Fibroblast of lung (primary cell): Measurements from ENCODE around the gene DTX2.

ENCODE experiments used
- CTCF ChIP-seq, 2 donors: IDR thresholded peaks in 1 of 2; conservative IDR thresholded peaks in 1 of 2; 1 replicate in 1 of 2; 2 replicates in 1 of 2; pipeline ENCODE4 v1.5.1; 2011 to 2012; ENCODE audit warnings: low read length in 2 of 2, control low read depth in 1 of 2, inconsistent platforms in 1 of 2, low read depth in 1 of 2, mild to moderate bottlenecking in 1 of 2
- EZH2 ChIP-seq: IDR thresholded peaks from 2 replicates; pipeline ENCODE4 v1.5.1; 2012; ENCODE audit warnings: low read length, control low read depth, mild to moderate bottlenecking; ENCODE audit errors: missing control alignments

GRCh38 chr7:76513817-76514799 is 52.6 kb downstream of the DTX2 start:
- no peak for TF ChIP-seq CTCF (conservative IDR thresholded peaks at IDR 0.05 in 1 of 2, IDR thresholded peaks at IDR 0.05 in 1 of 2; ENCODE audit: low read depth in 1 of 2, low read length in 2 of 2)
- no peak for TF ChIP-seq EZH2
